GM19452 (cell line): Measurements from ENCODE around the gene RPS19BP1.
"Not testable (repeated sequence)": the region's sequence is repeated elsewhere in the genome, so short reads cannot be mapped to it uniquely, and the experiment has no call there.

Experiments
- ATAC-seq: cut with Tn5 transposase; IDR thresholded peaks from one replicate; pipeline ENCODE4 v1.9.1; 2021; ENCODE audit not compliant: unreplicated experiment

The RPS19BP1 gene

GRCh38 chr22:39528681-39529486, 3.7 kb downstream of the RPS19BP1 start:
- ATAC-seq = no peak

- ATAC-seq = no peak
Observed at GRCh38 chr22:39528080-39528661, 4.4 kb downstream of the RPS19BP1 start.

GRCh38 chr22:39527481-39527961, 5.0 kb downstream of the RPS19BP1 start:
- no peak for ATAC-seq

- ATAC-seq = no peak
Observed at GRCh38 chr22:39526736-39527171, 5.8 kb downstream of the RPS19BP1 start.

GRCh38 chr22:39525658-39525975, 6.9 kb downstream of the RPS19BP1 start:
- ATAC-seq = no peak

- ATAC-seq = no peak
Observed at GRCh38 chr22:39524753-39525657, 7.5 kb downstream of the RPS19BP1 start.

- no peak for ATAC-seq
Observed at GRCh38 chr22:39524089-39524752, 8.3 kb downstream of the RPS19BP1 start.

- ATAC-seq = no peak
Observed at GRCh38 chr22:39522567-39523300, 9.8 kb downstream of the RPS19BP1 start.

GRCh38 chr22:39522091-39522490, 10.5 kb downstream of the RPS19BP1 start:
- ATAC-seq = not testable (repeated sequence)

GRCh38 chr22:39521106-39521885, 11.3 kb downstream of the RPS19BP1 start:
- not testable (repeated sequence) for ATAC-seq

GRCh38 chr22:39520226-39521105, 12.1 kb downstream of the RPS19BP1 start, which contains the start of gene ATF4:
Gene ATF4, plus strand, starts transcription at chr22:39520562. Its CDS starts 884 bp downstream, at chr22:39521446.
- ATAC-seq = peak; percentile 53

- peak; percentile 61 for ATAC-seq
Observed at GRCh38 chr22:39519681-39520225, 12.8 kb downstream of the RPS19BP1 start.

- ATAC-seq = no peak
Observed at GRCh38 chr22:39518996-39519680, 13.4 kb downstream of the RPS19BP1 start.

- no peak for ATAC-seq
Observed at GRCh38 chr22:39518144-39518786, 14.3 kb downstream of the RPS19BP1 start.

GRCh38 chr22:39517470-39517869, 15.1 kb downstream of the RPS19BP1 start:
- no peak for ATAC-seq

GRCh38 chr22:39515266-39516050, 17.1 kb downstream of the RPS19BP1 start:
- no peak for ATAC-seq
